Memory B cell (primary cell): Measurements from ENCODE around the gene TENM4.

Source experiments
- ATAC-seq: fragments of 150-1000 bp; cut with Tn5 transposase; 2 replicates; pipeline ENCODE4 v1.10.0; 2021; ENCODE audit warnings: low read depth, mild to moderate bottlenecking, moderate library complexity
- DNase-seq, 2 donors: peaks; one replicate each; pipeline ENCODE4 v3.0.0; 2022; ENCODE audit warnings: low spot score in 2 of 2
- H3K27ac Mint-ChIP-seq: one replicate; pipeline ENCODE4 v1.8.0; 2022; ENCODE audit warnings: mild to moderate bottlenecking, moderate library complexity, mixed read lengths
- H3K27me3 Mint-ChIP-seq: one replicate; pipeline ENCODE4 v1.8.0; 2022; ENCODE audit warnings: mixed read lengths
- H3K36me3 Mint-ChIP-seq: one replicate; pipeline ENCODE4 v1.8.0; 2022; ENCODE audit warnings: mild to moderate bottlenecking, mixed read lengths
- H3K4me1 Mint-ChIP-seq: one replicate; pipeline ENCODE4 v1.8.0; 2022; ENCODE audit warnings: mixed read lengths
- H3K4me3 Mint-ChIP-seq: one replicate; pipeline ENCODE4 v1.8.0; 2022; ENCODE audit warnings: mild to moderate bottlenecking, moderate library complexity, mixed read lengths
- H3K9me3 Mint-ChIP-seq: one replicate; pipeline ENCODE4 v1.8.0; 2022; ENCODE audit warnings: mixed read lengths

Gene TENM4

DNA sequence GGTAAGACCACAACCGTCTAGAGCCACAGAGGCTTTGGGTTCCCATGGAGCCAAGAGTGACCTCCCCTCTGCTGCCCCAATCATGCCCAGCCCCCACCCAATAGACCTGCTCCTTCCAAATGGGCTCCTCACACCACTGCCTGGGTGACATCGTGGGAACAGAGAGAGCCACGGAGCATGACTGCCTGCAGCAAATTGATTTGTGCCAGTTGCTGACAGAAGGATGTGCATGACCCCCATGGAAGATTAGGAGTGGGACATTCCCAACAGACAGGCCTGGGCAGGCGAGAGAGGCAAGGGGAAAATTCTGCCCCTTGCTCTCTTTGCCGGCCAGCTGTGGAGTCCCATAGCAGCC lies 88.5 kb downstream of the TENM4 start:
- Mint-ChIP-seq H3K27me3 (peaks cover 11% of the 10 kb centered on the region), H3K4me1 (no peaks in the 10 kb centered on the region), H3K9me3 (no peaks in the 10 kb centered on the region), H3K4me3 (no peak overlapping the region), H3K27ac (no peak overlapping the region), H3K36me3 (peaks cover 2% of the 10 kb centered on the region)
- DNase-seq: no peak
- ATAC-seq: no peak

DNA sequence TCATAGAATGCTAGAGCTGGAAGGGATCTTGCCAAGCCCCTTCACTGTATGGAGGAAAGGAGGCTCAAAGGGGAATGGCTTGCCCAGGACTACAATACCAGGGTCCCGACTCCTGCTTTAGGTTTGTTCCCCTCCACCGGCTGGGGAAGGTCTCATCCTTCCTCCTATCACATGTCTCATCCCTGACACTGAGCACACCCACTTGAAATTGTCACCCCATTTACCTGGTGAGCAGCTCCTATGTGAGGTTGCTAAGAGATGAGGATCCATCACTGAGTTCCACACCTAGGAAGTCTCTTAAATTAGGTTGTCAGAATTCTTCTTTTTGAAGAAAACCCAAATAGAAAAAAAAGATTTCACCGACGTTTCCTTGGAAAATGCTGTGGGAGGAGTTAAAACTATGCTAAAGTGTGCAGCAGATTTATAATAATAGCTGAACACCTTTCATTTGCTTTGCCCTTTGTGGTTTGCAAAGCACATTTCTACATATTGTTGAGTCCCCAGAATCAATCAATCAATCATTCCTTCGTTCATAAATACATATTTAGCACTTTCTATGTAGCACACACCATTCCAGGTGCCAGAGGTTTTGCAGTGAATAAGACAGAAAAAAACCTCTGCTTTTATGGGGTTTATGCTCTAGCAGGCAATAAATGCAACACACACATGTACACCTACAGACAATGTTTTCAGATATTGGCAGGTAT lies 91.7 kb downstream of the TENM4 start:
- Mint-ChIP-seq H3K4me3 (no peak overlapping the region), H3K27ac (no peak overlapping the region), H3K27me3 (peaks cover 9% of the 10 kb centered on the region), H3K4me1 (no peaks in the 10 kb centered on the region), H3K36me3 (peaks cover 2% of the 10 kb centered on the region), H3K9me3 (no peaks in the 10 kb centered on the region)
- ATAC-seq: no peak
- DNase-seq: no peak

DNA sequence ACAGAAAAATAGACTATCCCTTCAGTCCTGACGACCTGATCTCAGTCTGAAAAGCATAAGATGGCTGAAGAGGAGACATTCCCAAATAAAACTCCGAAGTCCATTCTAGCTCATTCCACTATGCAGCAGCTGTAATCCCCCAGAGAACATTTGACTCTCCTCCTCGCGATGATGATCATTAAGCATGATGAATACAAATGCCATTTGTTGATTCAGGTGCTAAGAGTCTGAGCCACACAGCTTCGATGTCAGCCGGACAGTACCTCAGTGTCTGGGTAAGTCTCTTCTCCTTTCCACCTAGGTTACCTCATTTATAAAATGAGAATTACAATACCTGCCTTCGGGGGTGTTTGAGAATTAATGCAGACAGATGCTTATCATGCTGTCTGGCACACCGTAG lies 94.8 kb downstream of the TENM4 start:
- Mint-ChIP-seq H3K27ac (no peak overlapping the region), H3K27me3 (peaks cover 5% of the 10 kb centered on the region)

DNA sequence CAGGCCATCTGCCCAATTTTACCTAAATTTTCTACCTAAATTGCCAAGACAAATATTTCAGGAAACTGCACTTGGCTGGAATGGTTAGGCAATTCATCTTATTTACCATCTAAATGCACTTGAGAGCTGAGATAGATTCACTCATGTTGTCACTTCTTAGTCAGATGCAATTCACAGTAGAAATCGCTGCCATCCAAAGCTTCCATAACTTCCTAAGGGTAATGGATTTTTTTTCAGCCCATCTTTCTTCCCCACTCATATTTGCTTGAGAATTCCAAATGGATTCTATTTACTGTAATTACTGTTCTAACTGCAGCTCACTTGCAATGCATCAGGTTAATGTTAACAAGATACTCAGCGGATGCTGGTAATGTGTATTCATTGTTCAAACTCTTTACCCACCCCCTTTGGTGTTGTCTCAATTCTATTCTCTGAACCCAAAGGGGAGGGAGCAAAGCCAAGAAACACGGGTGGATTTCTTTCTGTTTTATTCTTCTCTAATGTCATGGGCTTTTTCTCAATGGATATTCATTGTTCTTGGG lies 96.0 kb downstream of the TENM4 start:
- no peaks in the 10 kb centered on the region for H3K9me3 Mint-ChIP-seq
- no peak for DNase-seq
- no peak overlapping the region for H3K4me3 Mint-ChIP-seq
- H3K27ac Mint-ChIP-seq: no peak overlapping the region
- no peak for ATAC-seq
- no peaks in the 10 kb centered on the region for H3K27me3 Mint-ChIP-seq
- no peaks in the 10 kb centered on the region for H3K36me3 Mint-ChIP-seq
- H3K4me1 Mint-ChIP-seq: peaks cover 3% of the 10 kb centered on the region

More for the DNA sequence above, 94.8 kb downstream of the TENM4 start:
- no peak overlapping the region for H3K4me3 Mint-ChIP-seq
- H3K9me3 Mint-ChIP-seq: no peaks in the 10 kb centered on the region
- no peak for DNase-seq
- H3K36me3 Mint-ChIP-seq: peaks cover 2% of the 10 kb centered on the region
- ATAC-seq: no peak
- peaks cover 3% of the 10 kb centered on the region for H3K4me1 Mint-ChIP-seq

DNA sequence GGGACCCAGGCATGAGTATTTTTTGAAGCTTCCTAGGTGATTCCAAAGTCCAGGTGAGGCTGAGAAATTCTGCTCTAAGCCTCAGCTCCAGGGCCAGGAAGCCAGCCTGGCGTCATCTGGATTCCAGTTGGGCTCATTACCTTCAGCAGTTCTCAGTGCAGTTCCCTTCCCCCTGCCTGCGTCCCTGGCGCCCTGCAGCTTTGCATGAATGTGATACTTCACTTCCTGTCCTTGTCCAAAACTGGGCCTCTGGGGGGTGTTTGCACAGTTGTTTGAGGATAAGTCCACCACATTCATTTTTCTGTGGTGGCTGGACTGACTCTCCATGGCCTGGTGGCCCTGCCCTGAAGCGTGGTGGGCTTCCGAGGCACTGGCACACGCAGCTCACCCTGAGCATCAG lies 98.1 kb downstream of the TENM4 start:
- no peak for ATAC-seq
- DNase-seq: no peak
- no peak overlapping the region for H3K27ac Mint-ChIP-seq
- peaks cover 3% of the 10 kb centered on the region for H3K27me3 Mint-ChIP-seq
- H3K4me3 Mint-ChIP-seq: no peak overlapping the region
- H3K4me1 Mint-ChIP-seq: peaks cover 6% of the 10 kb centered on the region
- H3K9me3 Mint-ChIP-seq: no peaks in the 10 kb centered on the region
- H3K36me3 Mint-ChIP-seq: no peaks in the 10 kb centered on the region

DNA sequence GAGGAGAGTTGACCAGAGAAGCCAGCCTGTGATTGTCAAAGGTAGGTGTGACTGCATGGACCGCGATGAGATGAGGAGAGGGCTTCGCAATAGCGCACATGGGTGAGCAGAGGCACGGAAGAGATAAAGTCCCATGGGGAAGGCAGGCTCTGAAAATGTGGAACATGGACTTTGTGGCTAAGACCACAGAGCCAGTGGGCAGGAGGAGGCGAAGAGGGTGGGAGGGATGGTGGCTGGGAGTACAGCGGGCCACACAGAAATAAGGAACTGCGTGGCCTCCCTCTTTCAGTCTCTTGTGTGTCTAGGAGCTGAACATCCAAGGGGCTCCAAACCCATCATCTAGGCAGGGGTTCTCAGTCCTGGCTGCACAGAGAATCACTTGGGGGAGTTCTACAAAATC lies 98.6 kb downstream of the TENM4 start:
- Mint-ChIP-seq H3K36me3 (no peaks in the 10 kb centered on the region), H3K27ac (no peak overlapping the region), H3K4me1 (peaks cover 6% of the 10 kb centered on the region), H3K4me3 (no peak overlapping the region), H3K9me3 (no peaks in the 10 kb centered on the region), H3K27me3 (peaks cover 3% of the 10 kb centered on the region)
- DNase-seq (no peak), ATAC-seq (no peak)

DNA sequence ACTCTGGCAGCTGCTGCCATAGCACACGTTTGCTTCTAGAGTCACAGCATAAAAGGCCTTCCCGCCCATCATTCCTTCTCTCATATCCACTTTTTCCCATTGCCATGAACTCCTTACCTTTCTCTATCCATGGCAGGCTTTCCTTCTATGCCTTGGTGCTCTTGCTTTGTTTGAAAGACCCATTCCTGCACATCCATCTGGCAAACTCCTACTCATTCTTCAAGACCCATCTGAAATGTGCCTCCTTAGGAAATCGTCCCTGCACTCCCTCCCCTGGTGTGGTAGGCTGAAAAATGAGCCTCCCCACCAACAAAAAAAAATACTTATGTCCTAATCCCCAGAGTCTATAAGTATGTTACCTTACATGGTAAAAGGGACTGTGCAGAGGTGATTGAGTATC lies 100.3 kb downstream of the TENM4 start:
- Mint-ChIP-seq H3K27ac (no peak overlapping the region), H3K36me3 (no peaks in the 10 kb centered on the region), H3K4me3 (no peak overlapping the region), H3K4me1 (peaks cover 6% of the 10 kb centered on the region), H3K27me3 (peaks cover 3% of the 10 kb centered on the region), H3K9me3 (no peaks in the 10 kb centered on the region)
- DNase-seq (no peak), ATAC-seq (no peak)

DNA sequence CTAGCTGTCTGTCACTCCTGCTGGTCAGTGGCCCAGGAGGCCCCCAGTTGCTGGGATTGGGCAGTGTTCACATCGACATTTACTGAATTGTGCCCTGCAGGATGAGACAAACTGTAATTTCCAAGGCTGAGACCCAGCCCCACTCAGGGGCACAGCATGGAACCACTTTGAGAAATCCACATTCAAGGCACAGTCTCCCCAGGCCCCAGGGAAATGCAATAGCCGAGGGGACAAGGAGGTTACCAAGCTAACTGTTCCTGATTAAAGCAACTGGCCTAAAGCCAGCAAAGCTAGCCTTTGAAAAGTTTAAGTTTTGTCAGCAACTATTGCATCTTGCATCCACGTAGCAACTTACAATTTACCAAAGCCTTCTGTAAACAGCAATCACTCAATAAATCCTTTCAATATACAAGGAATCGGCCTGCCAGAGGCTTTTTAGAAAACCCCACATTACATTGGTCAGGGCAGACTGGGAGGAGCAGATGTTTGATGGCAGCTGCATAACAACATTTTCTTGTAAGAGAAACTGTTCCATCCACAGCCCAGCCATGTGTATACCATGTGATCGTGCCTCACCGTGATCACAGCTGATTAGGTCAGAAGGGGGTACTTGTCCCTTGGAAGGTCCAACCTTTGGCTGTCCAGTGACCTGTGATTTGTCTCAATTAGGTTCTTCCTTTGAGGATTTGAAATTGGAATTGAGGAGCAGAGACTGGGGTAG lies 103.9 kb downstream of the TENM4 start:
- peaks cover 3% of the 10 kb centered on the region for H3K27me3 Mint-ChIP-seq
- H3K9me3 Mint-ChIP-seq: no peaks in the 10 kb centered on the region
- H3K4me3 Mint-ChIP-seq: no peak overlapping the region
- DNase-seq (no peak), ATAC-seq (no peak)
- peaks cover 4% of the 10 kb centered on the region for H3K4me1 Mint-ChIP-seq
- no peak overlapping the region for H3K27ac Mint-ChIP-seq
- H3K36me3 Mint-ChIP-seq: no peaks in the 10 kb centered on the region

DNA sequence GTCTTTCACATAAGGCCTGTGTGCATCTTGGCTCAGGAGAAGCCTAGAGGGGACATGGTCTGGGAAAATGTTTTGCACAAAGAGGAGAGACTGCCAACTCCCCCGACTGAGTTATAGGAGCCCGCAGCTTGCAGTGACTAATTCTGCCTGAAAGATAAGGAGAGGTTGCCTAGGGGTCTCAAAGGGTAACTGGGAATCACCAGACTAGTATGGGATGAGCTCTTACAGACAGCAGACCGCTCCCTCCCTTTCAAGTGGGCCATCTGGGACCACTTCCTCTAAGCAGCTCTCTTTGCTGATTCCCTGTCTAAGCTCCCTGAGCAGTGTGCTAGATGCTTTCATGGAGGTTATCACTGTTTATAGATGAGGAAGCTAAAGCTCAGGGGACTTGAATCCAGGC lies 105.1 kb downstream of the TENM4 start:
- H3K4me3 Mint-ChIP-seq: no peak overlapping the region
- H3K4me1 Mint-ChIP-seq: peaks cover 3% of the 10 kb centered on the region
- no peaks in the 10 kb centered on the region for H3K36me3 Mint-ChIP-seq
- ATAC-seq: no peak
- peaks cover 3% of the 10 kb centered on the region for H3K27me3 Mint-ChIP-seq
- no peaks in the 10 kb centered on the region for H3K9me3 Mint-ChIP-seq
- H3K27ac Mint-ChIP-seq: no peak overlapping the region
- DNase-seq: no peak

DNA sequence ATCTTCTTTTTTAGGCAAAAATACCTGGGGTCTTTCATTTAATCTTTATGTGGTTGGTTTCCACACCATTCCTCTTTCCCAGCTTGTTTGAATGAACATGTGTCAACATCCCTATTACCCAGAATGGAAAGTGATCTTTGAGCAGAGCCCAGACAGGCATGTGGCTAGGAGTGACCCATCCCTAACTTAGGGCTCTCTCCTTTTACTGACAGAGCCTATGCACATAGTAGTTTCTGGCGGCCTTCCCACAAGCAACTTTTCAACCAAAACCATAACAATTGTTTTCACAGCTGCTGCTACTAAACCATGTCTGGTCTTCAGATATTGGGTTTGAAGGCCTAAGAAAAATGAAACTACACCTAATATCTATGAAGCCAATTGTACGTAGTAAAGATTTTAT lies 107.5 kb downstream of the TENM4 start:
- no peak for ATAC-seq
- Mint-ChIP-seq H3K4me1 (no peaks in the 10 kb centered on the region), H3K27ac (no peak overlapping the region), H3K36me3 (no peaks in the 10 kb centered on the region), H3K9me3 (no peaks in the 10 kb centered on the region), H3K4me3 (no peak overlapping the region), H3K27me3 (peaks cover 2% of the 10 kb centered on the region)
- DNase-seq: no peak

DNA sequence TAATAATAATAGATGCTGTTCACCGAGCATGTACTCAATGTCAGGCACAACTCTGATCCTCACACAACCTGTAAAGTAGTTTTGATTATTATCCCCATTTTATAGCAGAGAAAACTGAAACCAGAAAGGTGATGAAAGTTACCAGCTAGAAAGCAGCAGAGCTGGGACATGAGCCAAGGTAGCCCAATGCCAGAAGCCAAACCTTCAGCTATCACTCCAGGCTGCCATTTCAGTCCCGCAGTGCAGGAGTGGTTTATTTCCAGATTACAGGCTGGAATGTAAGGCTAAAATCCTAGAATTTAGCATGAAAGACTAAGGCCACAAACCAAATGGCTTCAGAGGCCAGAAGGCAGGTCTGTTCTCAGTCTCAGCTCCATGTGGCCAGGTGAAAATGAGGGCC lies 108.8 kb downstream of the TENM4 start:
- Mint-ChIP-seq H3K27ac (no peak overlapping the region), H3K4me1 (no peaks in the 10 kb centered on the region), H3K36me3 (no peaks in the 10 kb centered on the region), H3K4me3 (no peak overlapping the region), H3K27me3 (peaks cover 2% of the 10 kb centered on the region), H3K9me3 (no peaks in the 10 kb centered on the region)
- ATAC-seq (no peak), DNase-seq (no peak)

DNA sequence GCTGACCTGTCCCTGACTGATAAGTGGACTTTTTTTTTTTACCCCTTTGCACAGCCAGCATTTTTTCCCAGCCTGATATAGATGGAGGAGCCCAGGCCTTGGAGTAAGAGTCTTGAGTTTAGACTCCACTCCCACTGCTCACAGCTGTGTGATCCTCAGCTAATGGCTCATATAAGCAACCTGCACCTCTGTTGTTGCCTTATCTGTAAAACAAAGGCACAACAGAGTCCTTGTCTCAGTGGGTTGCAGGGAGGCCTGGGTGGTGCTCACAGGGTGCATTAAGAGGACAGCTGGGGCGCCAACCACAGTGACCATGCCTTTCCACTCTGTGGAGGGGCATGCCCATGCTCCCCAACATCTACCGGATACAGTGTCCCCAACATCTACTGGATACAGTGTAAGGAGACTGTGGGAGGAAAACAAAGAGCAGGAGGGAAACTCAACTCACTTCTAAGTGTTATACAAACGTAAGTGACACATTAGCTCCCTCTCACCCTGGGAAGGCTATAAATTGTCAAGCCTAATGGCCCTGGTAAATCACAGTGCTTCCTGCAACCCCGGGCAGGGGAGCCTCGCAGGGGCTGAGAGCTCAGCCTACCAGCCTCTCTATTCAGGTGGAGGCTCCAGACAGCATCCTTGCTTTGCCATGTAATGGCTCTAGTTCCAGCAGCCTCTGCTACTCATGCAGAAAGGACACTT lies 109.5 kb downstream of the TENM4 start:
- ATAC-seq (no peak), DNase-seq (no peak)
- Mint-ChIP-seq H3K27me3 (peaks cover 3% of the 10 kb centered on the region), H3K4me3 (no peak overlapping the region), H3K9me3 (no peaks in the 10 kb centered on the region), H3K4me1 (no peaks in the 10 kb centered on the region), H3K27ac (no peak overlapping the region), H3K36me3 (no peaks in the 10 kb centered on the region)

DNA sequence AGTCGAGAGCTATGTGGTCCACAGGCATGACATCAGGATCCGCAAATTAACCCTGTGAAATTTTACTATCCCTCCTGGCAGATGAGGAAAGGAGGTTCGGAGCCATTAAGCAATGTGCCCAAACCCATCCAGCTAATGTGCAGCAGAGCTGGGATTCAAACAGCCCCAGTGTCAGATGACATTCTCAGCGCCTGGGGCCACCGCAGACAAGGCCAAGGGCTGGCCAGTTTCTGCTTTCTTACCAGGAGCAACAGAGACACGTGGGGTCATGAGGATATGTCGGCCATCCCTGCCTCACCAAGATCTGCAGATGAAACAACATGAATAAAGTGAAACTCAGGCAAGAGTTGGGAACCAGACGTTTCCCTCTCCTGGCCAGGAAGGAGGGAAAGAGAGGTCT lies 110.2 kb downstream of the TENM4 start:
- H3K36me3 Mint-ChIP-seq: no peaks in the 10 kb centered on the region
- H3K4me1 Mint-ChIP-seq: no peaks in the 10 kb centered on the region
- no peak for ATAC-seq

DNA sequence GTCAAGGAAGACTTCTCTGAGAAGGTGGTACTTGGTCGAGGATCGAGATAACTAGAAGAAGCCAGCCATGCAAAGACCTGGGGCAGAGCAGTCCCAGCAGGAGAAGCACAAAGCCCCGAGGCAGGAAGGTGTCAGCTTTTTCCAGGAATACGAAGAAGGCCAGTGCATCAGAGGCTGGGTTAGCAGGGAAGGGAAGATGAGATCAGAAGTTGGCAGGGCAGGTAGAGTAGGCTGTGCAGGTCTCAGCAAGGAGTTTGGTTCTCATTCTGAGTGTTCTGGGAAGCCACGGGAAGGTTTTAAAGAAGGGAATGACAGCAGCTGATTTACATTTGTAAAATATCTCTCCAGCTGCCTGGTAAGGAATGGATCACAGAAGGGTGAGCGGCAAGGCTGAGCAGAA lies 111.3 kb downstream of the TENM4 start:
- Mint-ChIP-seq H3K9me3 (no peaks in the 10 kb centered on the region), H3K36me3 (no peaks in the 10 kb centered on the region), H3K4me3 (no peak overlapping the region), H3K27ac (no peak overlapping the region), H3K27me3 (peaks cover 6% of the 10 kb centered on the region), H3K4me1 (no peaks in the 10 kb centered on the region)
- DNase-seq (no peak), ATAC-seq (no peak)

More for the DNA sequence above, 110.2 kb downstream of the TENM4 start:
- peaks cover 6% of the 10 kb centered on the region for H3K27me3 Mint-ChIP-seq
- no peak overlapping the region for H3K4me3 Mint-ChIP-seq
- no peak for DNase-seq
- H3K27ac Mint-ChIP-seq: no peak overlapping the region
- H3K9me3 Mint-ChIP-seq: no peaks in the 10 kb centered on the region
